Suprapubic skin (tissue), 4 donors: ENCODE data around the gene CLDN4.
"Not testable (repeated sequence)": the region's sequence is repeated elsewhere in the genome, so short reads cannot be mapped to it uniquely, and the experiment has no call there.

ENCODE experiments used
- CTCF ChIP-seq, 2 donors: fragments of 200-600 bp in 1 of 2; fragments of 450-650 bp in 1 of 2; sonication (generic) in 1 of 2; IDR thresholded peaks; one replicate each; pipeline ENCODE4 v1.5.1; 2016 to 2019; ENCODE audit warnings: antibody characterized with exemption in 2 of 2, mild to moderate bottlenecking in 1 of 2, moderate library complexity in 1 of 2
- POLR2A ChIP-seq, 2 donors: fragments of 450-650 bp; IDR thresholded peaks; one replicate each; pipeline ENCODE4 v1.6.1; 2017; ENCODE audit warnings: antibody characterized with exemption in 2 of 2, mild to moderate bottlenecking in 2 of 2, moderate library complexity in 2 of 2
- POLR2AphosphoS5 ChIP-seq, 3 donors: sonication (generic); formaldehyde crosslinking; IDR thresholded peaks; one replicate each; pipeline ENCODE4 v1.6.1; 2017; ENCODE audit warnings: antibody characterized with exemption in 3 of 3

DNA sequence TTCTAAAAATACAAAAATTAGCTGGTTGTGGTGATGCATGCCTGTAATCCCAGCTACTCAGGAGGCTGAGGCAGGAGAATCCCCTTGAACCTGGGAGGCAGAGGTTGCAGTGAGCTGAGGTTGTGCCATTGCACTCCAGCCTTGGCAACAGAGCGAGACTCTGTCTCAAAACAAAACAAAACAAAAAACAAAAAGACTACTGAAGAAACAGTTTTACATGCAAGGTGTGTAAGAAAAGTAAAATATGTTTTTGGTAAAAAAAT, 43.1 kb upstream of the CLDN4 start:
- not testable (repeated sequence) for TF ChIP-seq CTCF, POLR2A, POLR2AphosphoS5 (IDR thresholded peaks at IDR 0.05)
